ENCODE measurements around the gene EWSR1.

GRCh38 chr22:29231971-29232959 lies 35.8 kb upstream of the EWSR1 start:
- TF ChIP-seq EZH2phosphoT487 (IDR thresholded peaks at IDR 0.05; ENCODE audit: unreplicated experiment) (no peak), CTCF (conservative IDR thresholded peaks at IDR 0.05; ENCODE audit: low read depth in 2 of 2) (no peak), EZH2 (IDR thresholded peaks at IDR 0.05; ENCODE audit: low read depth, unreplicated experiment) (no peak), REST (IDR thresholded peaks at IDR 0.05; ENCODE audit: unreplicated experiment) (no peak), POLR2AphosphoS5 (IDR thresholded peaks at IDR 0.05; ENCODE audit: low read depth) (no peak), ZNF114 (CRISPR knock-in tag; IDR thresholded peaks at IDR 0.05) (no peak), STAT1 (IDR thresholded peaks at IDR 0.05; ENCODE audit: unreplicated experiment) (no peak), ETS1 (IDR thresholded peaks at IDR 0.05) (no peak), NANOG (IDR thresholded peaks at IDR 0.05; ENCODE audit: borderline replicate concordance) (no peak), CREB1 (CRISPR knock-in tag; IDR thresholded peaks at IDR 0.05; ENCODE audit: low read depth) (no peak), ZNF462 (CRISPR knock-in tag; IDR thresholded peaks at IDR 0.05) (no peak)

All from GM23338 (cell line).